ENCODE results near the gene SARS2.
A peak's percentile ranks its signal among the peaks of the same experiment; 100 is the strongest.
"Not testable (repeated sequence)": the region's sequence is repeated elsewhere in the genome, so short reads cannot be mapped to it uniquely, and the experiment has no call there.

The SARS2 gene

GRCh38 chr19:38901683-38902082, 28.9 kb downstream of the SARS2 start:
- Histone ChIP-seq H2AFZ (ENCODE audit: low read depth, low read length) (no peak overlapping the region), H3K4me3 (ENCODE audit: low read length) (no peak overlapping the region), H3K9me3 (ENCODE audit: low read length) (no peaks in the 10 kb centered on the region), H3K4me1 (ENCODE audit: insufficient read depth, low read length) (peaks cover 10% of the 10 kb centered on the region), H3K27me3 (ENCODE audit: insufficient read depth, low read length) (no peaks in the 10 kb centered on the region), H3K36me3 (ENCODE audit: insufficient read depth, low read length) (peaks cover 3% of the 10 kb centered on the region)

- H3K36me3 ChIP-seq (ENCODE audit: insufficient read depth, low read length): peaks cover 3% of the 10 kb centered on the region
- peaks cover 10% of the 10 kb centered on the region for H3K4me1 ChIP-seq (ENCODE audit: insufficient read depth, low read length)
- peak overlapping the region; percentile 81 for H2AFZ ChIP-seq (ENCODE audit: low read depth, low read length)
- no peaks in the 10 kb centered on the region for H3K9me3 ChIP-seq (ENCODE audit: low read length)
- H3K4me3 ChIP-seq (ENCODE audit: low read length): peak overlapping the region; percentile 74
- H3K27me3 ChIP-seq (ENCODE audit: insufficient read depth, low read length): no peaks in the 10 kb centered on the region
These were observed 29.8 kb downstream of the SARS2 start for GRCh38 chr19:38900743-38901190.

- Histone ChIP-seq H2AFZ (ENCODE audit: low read depth, low read length) (peak overlapping the region; percentile 81), H3K36me3 (ENCODE audit: insufficient read depth, low read length) (no peaks in the 10 kb centered on the region), H3K4me1 (ENCODE audit: insufficient read depth, low read length) (peaks cover 10% of the 10 kb centered on the region), H3K9me3 (ENCODE audit: low read length) (no peaks in the 10 kb centered on the region), H3K27me3 (ENCODE audit: insufficient read depth, low read length) (no peaks in the 10 kb centered on the region), H3K4me3 (ENCODE audit: low read length) (peak overlapping the region; percentile 74)
These were observed 30.3 kb downstream of the SARS2 start for GRCh38 chr19:38900202-38900629.

GRCh38 chr19:38899447-38900201, 30.9 kb downstream of the SARS2 start, which contains the start of the genes NFKBIB and SIRT2:
Gene NFKBIB (plus strand): TSS chr19:38899969. CDS start chr19:38900033, 64 bp downstream.
Gene SIRT2 (minus strand): TSS chr19:38899618. CDS start chr19:38899521, 97 bp downstream.
- H3K4me3 ChIP-seq (ENCODE audit: low read length): peak within 1 kb of the TSS; percentile 74
- no peaks in the 10 kb centered on the region for H3K27me3 ChIP-seq (ENCODE audit: insufficient read depth, low read length)
- H3K9me3 ChIP-seq (ENCODE audit: low read length): no peaks in the 10 kb centered on the region
- H2AFZ ChIP-seq (ENCODE audit: low read depth, low read length): peak within 1 kb of the TSS; percentile 81
- H3K36me3 ChIP-seq (ENCODE audit: insufficient read depth, low read length): no peaks in the 10 kb centered on the region
- H3K4me1 ChIP-seq (ENCODE audit: insufficient read depth, low read length): peaks cover 10% of the 10 kb centered on the region

GRCh38 chr19:38898788-38899446, 31.6 kb downstream of the SARS2 start:
- Histone ChIP-seq H3K36me3 (ENCODE audit: insufficient read depth, low read length) (no peaks in the 10 kb centered on the region), H3K4me1 (ENCODE audit: insufficient read depth, low read length) (peaks cover 10% of the 10 kb centered on the region), H3K4me3 (ENCODE audit: low read length) (peak overlapping the region; percentile 74), H3K9me3 (ENCODE audit: low read length) (no peaks in the 10 kb centered on the region), H3K27me3 (ENCODE audit: insufficient read depth, low read length) (no peaks in the 10 kb centered on the region), H2AFZ (ENCODE audit: low read depth, low read length) (peak overlapping the region; percentile 69)

- Histone ChIP-seq H3K4me3 (ENCODE audit: low read length) (no peak overlapping the region), H3K27me3 (ENCODE audit: insufficient read depth, low read length) (no peaks in the 10 kb centered on the region), H3K36me3 (ENCODE audit: insufficient read depth, low read length) (peaks cover 2% of the 10 kb centered on the region), H3K9me3 (ENCODE audit: low read length) (no peaks in the 10 kb centered on the region), H3K4me1 (ENCODE audit: insufficient read depth, low read length) (peaks cover 6% of the 10 kb centered on the region), H2AFZ (ENCODE audit: low read depth, low read length) (no peak overlapping the region)
These were observed 35.6 kb downstream of the SARS2 start for GRCh38 chr19:38894968-38895367.

- H3K36me3 ChIP-seq (ENCODE audit: insufficient read depth, low read length): peaks cover 15% of the 10 kb centered on the region
- no peak overlapping the region for H3K4me3 ChIP-seq (ENCODE audit: low read length)
These were observed 37.2 kb downstream of the SARS2 start for GRCh38 chr19:38893341-38893771.

GRCh38 chr19:38892841-38893240, 37.7 kb downstream of the SARS2 start:
- H3K27me3 ChIP-seq (ENCODE audit: insufficient read depth, low read length): no peaks in the 10 kb centered on the region
- H3K9me3 ChIP-seq (ENCODE audit: low read length): no peaks in the 10 kb centered on the region
- H3K4me1 ChIP-seq (ENCODE audit: insufficient read depth, low read length): no peaks in the 10 kb centered on the region
- H3K4me3 ChIP-seq (ENCODE audit: low read length): no peak overlapping the region
- H3K36me3 ChIP-seq (ENCODE audit: insufficient read depth, low read length): peaks cover 15% of the 10 kb centered on the region
- no peak overlapping the region for H2AFZ ChIP-seq (ENCODE audit: low read depth, low read length)

More at GRCh38 chr19:38893341-38893771, 37.2 kb downstream of the SARS2 start:
- Histone ChIP-seq H3K4me1 (ENCODE audit: insufficient read depth, low read length) (no peaks in the 10 kb centered on the region), H3K9me3 (ENCODE audit: low read length) (no peaks in the 10 kb centered on the region), H3K27me3 (ENCODE audit: insufficient read depth, low read length) (no peaks in the 10 kb centered on the region), H2AFZ (ENCODE audit: low read depth, low read length) (no peak overlapping the region)

- Histone ChIP-seq H2AFZ (ENCODE audit: low read depth, low read length) (no peak overlapping the region), H3K9me3 (ENCODE audit: low read length) (no peaks in the 10 kb centered on the region), H3K27me3 (ENCODE audit: insufficient read depth, low read length) (no peaks in the 10 kb centered on the region), H3K36me3 (ENCODE audit: insufficient read depth, low read length) (peaks cover 15% of the 10 kb centered on the region), H3K4me1 (ENCODE audit: insufficient read depth, low read length) (no peaks in the 10 kb centered on the region), H3K4me3 (ENCODE audit: low read length) (no peak overlapping the region)
These were observed 38.8 kb downstream of the SARS2 start for GRCh38 chr19:38891771-38892170.

GRCh38 chr19:38890686-38891085, 39.9 kb downstream of the SARS2 start:
- H3K36me3 ChIP-seq (ENCODE audit: insufficient read depth, low read length): peaks cover 15% of the 10 kb centered on the region
- H3K4me3 ChIP-seq (ENCODE audit: low read length): no peak overlapping the region
- no peaks in the 10 kb centered on the region for H3K4me1 ChIP-seq (ENCODE audit: insufficient read depth, low read length)

GRCh38 chr19:38889803-38890202, 40.8 kb downstream of the SARS2 start:
- Histone ChIP-seq H3K4me1 (ENCODE audit: insufficient read depth, low read length) (no peaks in the 10 kb centered on the region), H3K36me3 (ENCODE audit: insufficient read depth, low read length) (peaks cover 15% of the 10 kb centered on the region), H3K27me3 (ENCODE audit: insufficient read depth, low read length) (no peaks in the 10 kb centered on the region), H3K4me3 (ENCODE audit: low read length) (no peak overlapping the region), H2AFZ (ENCODE audit: low read depth, low read length) (no peak overlapping the region), H3K9me3 (ENCODE audit: low read length) (no peaks in the 10 kb centered on the region)

More at GRCh38 chr19:38890686-38891085, 39.9 kb downstream of the SARS2 start:
- Histone ChIP-seq H2AFZ (ENCODE audit: low read depth, low read length) (no peak overlapping the region), H3K27me3 (ENCODE audit: insufficient read depth, low read length) (no peaks in the 10 kb centered on the region), H3K9me3 (ENCODE audit: low read length) (no peaks in the 10 kb centered on the region)

- no peak overlapping the region for H3K4me3 ChIP-seq (ENCODE audit: low read length)
- H3K4me1 ChIP-seq (ENCODE audit: insufficient read depth, low read length): no peaks in the 10 kb centered on the region
- no peak overlapping the region for H2AFZ ChIP-seq (ENCODE audit: low read depth, low read length)
- no peaks in the 10 kb centered on the region for H3K27me3 ChIP-seq (ENCODE audit: insufficient read depth, low read length)
- peaks cover 15% of the 10 kb centered on the region for H3K36me3 ChIP-seq (ENCODE audit: insufficient read depth, low read length)
- no peaks in the 10 kb centered on the region for H3K9me3 ChIP-seq (ENCODE audit: low read length)
These were observed 41.7 kb downstream of the SARS2 start for GRCh38 chr19:38888876-38889275.

GRCh38 chr19:38884691-38885090, 45.9 kb downstream of the SARS2 start:
- not testable (repeated sequence) for H3K27me3 ChIP-seq (ENCODE audit: insufficient read depth, low read length); H3K9me3 ChIP-seq (ENCODE audit: low read length); H2AFZ ChIP-seq (ENCODE audit: low read depth, low read length); H3K4me3 ChIP-seq (ENCODE audit: low read length); H3K36me3 ChIP-seq (ENCODE audit: insufficient read depth, low read length); H3K4me1 ChIP-seq (ENCODE audit: insufficient read depth, low read length)

Measured in neuron (in vitro differentiated cells).